ENCODE data around the gene BAHCC1. TPM values are rescaled to one million over a fixed set of nuclear protein-coding genes. Genes with fewer than 3 reads are reported as not detected.

The BAHCC1 gene
- total and polyA plus RNA-seq, 9 of the 15 experiments (the other 6 are each of a cell fraction or from before 2014, with no cell fraction given) = 0.14 to 26.9 (median 5.0) TPM

DNA sequence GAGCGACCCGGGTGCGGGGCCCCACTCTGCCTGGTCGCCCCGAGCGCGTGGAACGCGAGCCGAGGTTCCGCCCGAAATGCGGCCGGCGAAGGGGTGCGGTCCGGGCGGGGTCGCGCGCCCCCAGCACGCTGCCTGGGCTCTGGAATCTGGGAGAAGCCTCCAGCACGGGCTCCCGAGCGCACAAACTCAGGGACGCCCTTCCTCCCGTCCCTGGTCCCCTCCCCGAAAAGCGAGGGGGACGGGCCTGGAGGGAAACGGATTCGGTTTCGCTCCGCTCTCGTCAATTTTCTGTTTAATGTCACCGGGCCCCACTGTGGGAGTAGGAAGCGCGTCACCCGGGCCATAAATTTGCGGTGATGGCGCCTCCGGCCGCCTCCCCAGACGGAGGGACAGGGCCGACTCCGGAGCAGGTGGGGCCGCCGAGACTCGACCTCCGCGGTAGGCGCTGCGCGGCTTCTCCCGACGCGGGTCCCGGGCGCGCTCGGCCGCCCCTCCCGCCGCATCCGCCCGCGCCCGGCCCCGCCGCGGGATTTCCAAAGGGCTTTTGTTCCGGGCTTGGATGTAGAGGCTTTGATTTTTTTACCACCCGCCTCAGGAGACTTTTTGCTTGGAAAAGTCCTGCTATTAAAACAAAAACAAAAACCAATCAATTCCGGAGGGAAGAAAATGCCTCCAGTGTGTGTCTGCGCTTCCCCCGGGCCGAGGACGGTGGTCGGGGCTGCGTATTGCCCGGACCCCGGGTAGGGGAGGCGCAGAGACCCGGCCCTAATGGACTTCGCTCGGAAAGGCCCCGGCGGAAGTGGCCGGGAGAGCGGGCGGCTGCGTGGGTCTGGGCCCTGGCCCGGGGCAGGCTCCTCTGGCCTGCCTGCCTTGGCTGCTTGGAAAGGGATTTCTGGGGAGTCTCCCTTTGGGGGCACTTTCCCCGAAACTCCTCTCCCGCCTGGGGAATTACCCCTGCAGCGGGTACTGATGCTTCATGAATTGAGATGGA is 7.9 kb upstream of the BAHCC1 start (continued):
- TF ChIP-seq ZNF140 (CRISPR knock-in tag; IDR thresholded peaks at IDR 0.05) (no peak), MTA2 (IDR thresholded peaks at IDR 0.05; ENCODE audit: low read depth) (no peak), NR4A1 (CRISPR knock-in tag; IDR thresholded peaks at IDR 0.05) (no peak), NR4A1 (tag; IDR thresholded peaks at IDR 0.05) (no peak), KLF6 (CRISPR knock-in tag; IDR thresholded peaks at IDR 0.05; ENCODE audit: borderline replicate concordance) (no peak; the same call in 1 of the 2 replicates), KDM2B (CRISPR knock-in tag; IDR thresholded peaks at IDR 0.05) (0 out of 2 replicates have a peak, but pooled peaks have one; percentile 41)
- TF ChIP-seq, protein P1, sequence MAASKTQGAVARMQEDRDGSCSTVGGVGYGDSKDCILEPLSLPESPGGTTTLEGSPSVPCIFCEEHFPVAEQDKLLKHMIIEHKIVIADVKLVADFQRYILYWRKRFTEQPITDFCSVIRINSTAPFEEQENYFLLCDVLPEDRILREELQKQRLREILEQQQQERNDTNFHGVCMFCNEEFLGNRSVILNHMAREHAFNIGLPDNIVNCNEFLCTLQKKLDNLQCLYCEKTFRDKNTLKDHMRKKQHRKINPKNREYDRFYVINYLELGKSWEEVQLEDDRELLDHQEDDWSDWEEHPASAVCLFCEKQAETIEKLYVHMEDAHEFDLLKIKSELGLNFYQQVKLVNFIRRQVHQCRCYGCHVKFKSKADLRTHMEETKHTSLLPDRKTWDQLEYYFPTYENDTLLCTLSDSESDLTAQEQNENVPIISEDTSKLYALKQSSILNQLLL (CRISPR knock-in tag; IDR thresholded peaks at IDR 0.05; ENCODE audit: borderline replicate concordance) = no peak

DNA sequence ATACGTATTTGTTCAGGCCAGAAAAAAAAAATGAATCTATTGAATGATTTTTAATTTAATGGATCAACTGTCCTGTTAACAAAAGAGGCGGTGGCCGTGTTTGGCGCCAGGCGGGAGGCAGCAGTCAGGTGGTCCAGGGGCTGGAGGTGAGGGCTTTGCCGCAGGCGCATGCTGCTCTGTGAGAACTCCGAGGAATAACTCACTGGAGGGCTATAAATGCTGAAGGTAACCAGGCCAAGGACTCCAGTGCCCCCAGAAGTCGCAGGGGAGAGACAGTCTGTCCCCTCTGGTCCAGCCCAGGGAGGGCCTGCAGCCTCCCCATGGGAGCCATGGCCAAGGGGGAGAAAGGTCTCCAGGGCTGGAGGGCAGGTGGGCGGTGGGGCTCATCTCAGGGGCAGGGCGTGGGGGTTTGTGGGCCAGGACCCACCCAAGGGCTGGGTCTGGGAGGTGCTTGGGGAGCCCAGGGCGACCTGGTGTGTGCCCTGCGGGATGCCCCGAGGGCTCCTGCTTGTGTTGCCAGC is 7.1 kb upstream of the BAHCC1 start:
- FAIRE-seq (no peak), ATAC-seq (no peak), DNase-seq (ENCODE audit: extremely low read depth in 1 of 4, low spot score in 3 of 4) (no peak)
- 84% methylated on average over 12 of the region's 14 CpGs for WGBS (ENCODE audit: insufficient coverage, low coverage, missing lambda C conversion rate)
- Histone ChIP-seq H3K36me3 (ENCODE audit: control insufficient read depth, insufficient read depth, low read length) (peaks cover 9% of the 10 kb centered on the region; the same call in 2 of the 3 replicates), H3K4me1 (replicated peaks in 1 of 2; ENCODE audit: control insufficient read depth in 2 of 2, insufficient read depth in 2 of 2, low read length in 2 of 2) (peaks cover 22 to 88% of the 10 kb centered on the region in 2 experiments; a peak in 4 of 5 replicates), H3K27me3 (ENCODE audit: control insufficient read depth in 2 of 2, insufficient read depth in 2 of 2, low read length in 2 of 2) (no peaks in the 10 kb centered on the region), H4K20me1 (replicated peaks; ENCODE audit: control insufficient read depth, insufficient read depth, low read length) (no peaks in the 10 kb centered on the region; the same call in 1 of the 2 replicates), H3K79me2 (ENCODE audit: control insufficient read depth, insufficient read depth, low read length) (peaks cover 20% of the 10 kb centered on the region), H3K9ac (ENCODE audit: insufficient read depth in 1 of 2, low read depth in 2 of 2, low read length in 2 of 2) (peak overlapping the region in 1 of 2 experiments; percentile 80; a peak in 2 of 4 replicates), H3K9me1 (ENCODE audit: control insufficient read depth, insufficient read depth, low read length) (no peaks in the 10 kb centered on the region), H3K4me3 (no peak overlapping the region), H2AFZ (ENCODE audit: low read depth, low read length) (no peak overlapping the region), H3K27ac (ENCODE audit: extremely low read depth, low read depth, low read length) (no peak overlapping the region), H3K4me2 (ENCODE audit: insufficient read depth, low read length) (no peak overlapping the region), H3K9me3 (replicated peaks; ENCODE audit: control insufficient read depth, insufficient read depth, low read depth, low read length) (no peaks in the 10 kb centered on the region)
- POLR2A ChIA-PET = no interaction called here
- TF ChIP-seq, protein P2, sequence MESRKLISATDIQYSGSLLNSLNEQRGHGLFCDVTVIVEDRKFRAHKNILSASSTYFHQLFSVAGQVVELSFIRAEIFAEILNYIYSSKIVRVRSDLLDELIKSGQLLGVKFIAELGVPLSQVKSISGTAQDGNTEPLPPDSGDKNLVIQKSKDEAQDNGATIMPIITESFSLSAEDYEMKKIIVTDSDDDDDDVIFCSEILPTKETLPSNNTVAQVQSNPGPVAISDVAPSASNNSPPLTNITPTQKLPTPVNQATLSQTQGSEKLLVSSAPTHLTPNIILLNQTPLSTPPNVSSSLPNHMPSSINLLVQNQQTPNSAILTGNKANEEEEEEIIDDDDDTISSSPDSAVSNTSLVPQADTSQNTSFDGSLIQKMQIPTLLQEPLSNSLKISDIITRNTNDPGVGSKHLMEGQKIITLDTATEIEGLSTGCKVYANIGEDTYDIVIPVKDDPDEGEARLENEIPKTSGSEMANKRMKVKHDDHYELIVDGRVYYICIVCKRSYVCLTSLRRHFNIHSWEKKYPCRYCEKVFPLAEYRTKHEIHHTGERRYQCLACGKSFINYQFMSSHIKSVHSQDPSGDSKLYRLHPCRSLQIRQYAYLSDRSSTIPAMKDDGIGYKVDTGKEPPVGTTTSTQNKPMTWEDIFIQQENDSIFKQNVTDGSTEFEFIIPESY (CRISPR knock-in tag; IDR thresholded peaks at IDR 0.05) = peak; percentile 70; the same call in 1 of the 2 replicates
- TF ChIP-seq SNIP1 (IDR thresholded peaks at IDR 0.05; ENCODE audit: low read depth) = no peak
- TF ChIP-seq GABPB1 (CRISPR knock-in tag; IDR thresholded peaks at IDR 0.05) = 0 out of 2 replicates have a peak, but pooled peaks have one; percentile 33
- TF ChIP-seq, protein P3, sequence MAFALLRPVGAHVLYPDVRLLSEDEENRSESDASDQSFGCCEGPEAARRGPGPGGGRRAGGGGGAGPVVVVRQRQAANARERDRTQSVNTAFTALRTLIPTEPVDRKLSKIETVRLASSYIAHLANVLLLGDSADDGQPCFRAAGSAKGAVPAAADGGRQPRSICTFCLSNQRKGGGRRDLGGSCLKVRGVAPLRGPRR (CRISPR knock-in tag; IDR thresholded peaks at IDR 0.05) = no peak
- no peak for TF ChIP-seq ZNF24 (IDR thresholded peaks at IDR 0.05)
- TF ChIP-seq RBBP5 (IDR thresholded peaks at IDR 0.05; ENCODE audit: borderline replicate concordance, insufficient read depth, low read length, poor library complexity, severe bottlenecking) = peak; percentile 8
- no peak for TF ChIP-seq MCM3 (IDR thresholded peaks at IDR 0.05)
- in situ Hi-C loops (cut with MboI) = no loop called here
- intact Hi-C loops (cut with micrococcal nuclease) = no loop called here
- CTCF ChIA-PET (ENCODE audit: low intra/inter-chr PET ratio) = interaction anchor here (0.7 kb wide), 1 partner anchor 45 kb away, joined by 3 read pairs; no protein-coding TSS in a partner anchor
- BruUV-seq (replicated peaks) = no TSS peak
